HG03280 (cell line): ENCODE results near the gene UMAD1.

Source experiments
- ATAC-seq: cut with Tn5 transposase; IDR thresholded peaks from one replicate; pipeline ENCODE4 v1.9.1; 2021; ENCODE audit warnings: mild to moderate bottlenecking, moderate library complexity; ENCODE audit not compliant: unreplicated experiment

Gene UMAD1

GRCh38 chr7:7918736-7919448 is 278.3 kb downstream of the UMAD1 start:
- no peak for ATAC-seq

- no peak for ATAC-seq
These were observed 278.9 kb downstream of the UMAD1 start for GRCh38 chr7:7919449-7919945.

- ATAC-seq: no peak
These were observed 279.5 kb downstream of the UMAD1 start for GRCh38 chr7:7920056-7920455.

- peak; percentile 94 for ATAC-seq
These were observed 279.9 kb downstream of the UMAD1 start for GRCh38 chr7:7920481-7920880.

DNA sequence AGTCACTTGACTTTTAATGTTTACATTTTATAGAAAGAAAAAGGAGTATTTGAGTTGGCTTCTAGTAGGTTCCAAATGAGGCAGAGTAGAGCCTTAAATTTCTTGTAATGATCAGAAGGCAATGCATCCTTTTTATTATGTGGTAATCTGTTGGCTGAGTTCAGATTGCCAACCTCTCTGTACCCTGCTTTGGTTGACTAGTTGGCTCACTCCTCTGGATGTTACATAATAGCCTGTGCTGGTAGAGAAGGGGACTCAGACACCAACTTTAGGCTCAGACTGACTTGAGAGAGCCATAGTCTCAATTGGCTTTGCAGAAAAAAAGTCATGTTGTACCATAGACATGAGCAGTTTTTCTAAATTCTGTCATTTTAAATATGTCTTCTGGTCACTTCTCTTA is 281.3 kb downstream of the UMAD1 start:
- ATAC-seq: no peak

GRCh38 chr7:7922684-7923385 is 282.3 kb downstream of the UMAD1 start:
- ATAC-seq: no peak

DNA sequence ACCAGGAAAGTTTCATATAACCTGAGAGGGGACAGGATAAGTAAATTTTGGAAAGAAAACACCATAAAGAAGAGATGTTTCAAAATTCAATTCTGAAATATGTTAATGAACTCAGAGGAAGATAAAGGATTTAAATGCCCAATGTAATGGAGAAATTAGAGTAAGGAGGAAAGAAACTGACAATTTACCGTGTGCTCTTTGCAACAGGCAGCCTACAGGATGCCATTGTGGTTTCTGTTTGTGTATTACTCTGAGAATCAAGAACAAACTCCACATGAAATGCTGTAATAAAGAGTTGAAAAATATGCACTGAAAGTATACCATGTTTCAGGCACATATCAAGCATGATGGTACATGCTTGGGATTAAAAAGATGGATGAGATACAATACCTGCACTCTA is 283.3 kb downstream of the UMAD1 start:
- no peak for ATAC-seq

DNA sequence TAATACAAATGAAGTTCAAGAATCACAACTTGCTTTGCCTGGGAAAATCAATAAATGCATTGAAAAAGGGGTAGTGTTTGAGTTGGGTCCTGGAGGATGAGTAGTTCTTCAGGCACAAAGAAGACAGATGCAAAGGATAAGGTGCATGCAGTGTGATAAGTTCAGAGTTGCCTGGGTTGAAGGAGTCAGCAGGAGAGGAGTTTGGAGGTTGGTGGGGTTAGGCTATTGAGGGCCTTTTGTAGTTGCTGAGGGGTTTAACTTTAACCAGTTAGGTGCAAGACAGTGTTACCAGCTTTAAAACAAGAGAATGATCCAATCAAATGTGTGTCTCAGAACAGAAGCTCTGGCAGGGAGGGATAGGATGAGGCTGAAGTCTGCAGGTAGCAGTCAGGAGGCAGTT is 283.8 kb downstream of the UMAD1 start:
- no peak for ATAC-seq
